GM13976 (cell line): Measurements from ENCODE around the gene LMNB1.
"Not testable (repeated sequence)": the region's sequence is repeated elsewhere in the genome, so short reads cannot be mapped to it uniquely, and the experiment has no call there.

Experiments
- DNase-seq: peaks from one replicate; pipeline ENCODE4 v3.0.0; 2012; ENCODE audit warnings: low spot score
- in situ Hi-C: fragments of 300-500 bp; cut with MboI; formaldehyde crosslinking; loops from one replicate; pipeline ENCODE4 v1.12.0; 2022; ENCODE audit warnings: low sequenced_read_pairs, mixed read lengths, inconsistent platforms; ENCODE audit not compliant: unreplicated experiment
- TF ChIP-seq, protein P1 (sequence below): IDR thresholded peaks from 2 replicates; pipeline ENCODE4 v1.5.1; 2012; ENCODE audit warnings: borderline replicate concordance, mild to moderate bottlenecking; ENCODE audit not compliant: insufficient read depth; ENCODE audit errors: extremely low read depth, missing control alignments, control extremely low read depth

Gene LMNB1

DNA sequence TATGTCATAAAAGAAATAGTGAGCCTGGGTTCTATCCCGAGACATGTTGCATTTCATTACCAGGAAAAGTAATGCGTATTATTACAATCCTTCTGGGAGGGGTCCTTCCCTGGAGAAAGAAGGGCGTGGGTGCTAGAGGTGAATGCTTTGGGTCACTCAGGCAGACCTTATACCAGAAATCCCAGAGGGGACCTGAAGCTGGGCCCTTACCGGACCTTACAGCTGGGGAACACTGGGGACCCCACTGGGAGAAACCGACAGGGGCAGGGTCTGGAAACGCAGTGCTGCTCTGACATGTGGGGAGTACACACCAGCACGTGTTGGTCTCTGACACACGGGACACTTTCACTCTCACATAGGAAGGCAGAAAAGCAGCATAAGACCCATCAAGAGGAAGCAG, 71.3 kb downstream of the LMNB1 start:
- in situ Hi-C loops = no loop called here
- DNase-seq = no peak
- TF ChIP-seq, protein P1, sequence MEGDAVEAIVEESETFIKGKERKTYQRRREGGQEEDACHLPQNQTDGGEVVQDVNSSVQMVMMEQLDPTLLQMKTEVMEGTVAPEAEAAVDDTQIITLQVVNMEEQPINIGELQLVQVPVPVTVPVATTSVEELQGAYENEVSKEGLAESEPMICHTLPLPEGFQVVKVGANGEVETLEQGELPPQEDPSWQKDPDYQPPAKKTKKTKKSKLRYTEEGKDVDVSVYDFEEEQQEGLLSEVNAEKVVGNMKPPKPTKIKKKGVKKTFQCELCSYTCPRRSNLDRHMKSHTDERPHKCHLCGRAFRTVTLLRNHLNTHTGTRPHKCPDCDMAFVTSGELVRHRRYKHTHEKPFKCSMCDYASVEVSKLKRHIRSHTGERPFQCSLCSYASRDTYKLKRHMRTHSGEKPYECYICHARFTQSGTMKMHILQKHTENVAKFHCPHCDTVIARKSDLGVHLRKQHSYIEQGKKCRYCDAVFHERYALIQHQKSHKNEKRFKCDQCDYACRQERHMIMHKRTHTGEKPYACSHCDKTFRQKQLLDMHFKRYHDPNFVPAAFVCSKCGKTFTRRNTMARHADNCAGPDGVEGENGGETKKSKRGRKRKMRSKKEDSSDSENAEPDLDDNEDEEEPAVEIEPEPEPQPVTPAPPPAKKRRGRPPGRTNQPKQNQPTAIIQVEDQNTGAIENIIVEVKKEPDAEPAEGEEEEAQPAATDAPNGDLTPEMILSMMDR = no peak

DNA sequence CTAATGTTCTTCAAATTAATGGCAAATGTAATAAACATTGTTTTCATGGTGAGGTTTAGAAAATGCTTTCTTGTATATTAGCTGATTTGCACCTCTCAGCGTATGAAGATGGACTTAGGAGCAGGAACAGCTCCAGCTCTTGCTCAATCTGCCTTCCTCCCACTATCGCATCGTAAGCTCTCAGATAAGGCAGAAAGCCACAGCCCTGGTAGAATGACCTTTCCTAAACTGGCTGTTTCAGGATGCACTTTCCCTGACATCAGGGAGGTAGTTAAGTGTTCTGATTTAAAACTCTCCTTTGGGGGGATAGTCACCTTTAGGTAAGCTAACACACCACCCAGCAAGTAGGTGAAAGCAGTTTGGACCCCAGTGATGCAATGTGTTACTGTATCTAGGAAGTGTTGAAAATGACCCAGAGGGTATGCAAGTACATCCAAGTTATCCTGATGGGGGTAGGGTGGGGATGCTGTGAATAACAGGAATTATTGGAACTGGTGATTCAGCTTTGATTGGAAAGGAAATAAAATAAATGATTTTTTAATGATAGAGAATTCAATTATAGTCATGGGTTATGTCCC, 72.3 kb downstream of the LMNB1 start:
- TF ChIP-seq, protein P1 = no peak
- in situ Hi-C loops = no loop called here
- DNase-seq = no peak

DNA sequence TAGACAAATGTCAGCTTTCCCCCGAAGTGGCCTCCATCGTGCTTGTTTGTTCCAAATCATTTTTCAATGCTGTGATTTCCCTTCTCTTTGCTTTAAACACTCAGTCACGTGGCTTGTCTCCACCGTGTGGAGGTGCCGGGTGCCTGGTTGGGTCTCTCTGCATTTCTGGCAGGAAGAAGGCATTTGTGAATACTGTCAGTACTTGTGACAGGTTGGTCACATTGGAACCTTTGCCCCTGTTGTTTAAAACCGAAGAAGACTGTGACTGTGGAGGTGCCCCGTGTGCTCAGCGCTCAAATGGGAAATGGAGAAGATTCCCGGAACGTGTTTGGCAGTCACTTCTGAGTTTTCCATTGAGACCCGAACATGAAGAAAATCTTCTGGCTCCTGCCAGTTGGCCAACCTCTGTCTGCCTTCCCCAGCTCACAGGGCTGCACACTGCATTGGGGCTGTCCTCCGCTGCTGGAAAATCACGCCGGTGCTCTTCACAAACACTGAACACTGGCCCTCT, 74.6 kb downstream of the LMNB1 start:
- no peak for DNase-seq
- in situ Hi-C loops = no loop called here
- TF ChIP-seq, protein P1 = no peak

DNA sequence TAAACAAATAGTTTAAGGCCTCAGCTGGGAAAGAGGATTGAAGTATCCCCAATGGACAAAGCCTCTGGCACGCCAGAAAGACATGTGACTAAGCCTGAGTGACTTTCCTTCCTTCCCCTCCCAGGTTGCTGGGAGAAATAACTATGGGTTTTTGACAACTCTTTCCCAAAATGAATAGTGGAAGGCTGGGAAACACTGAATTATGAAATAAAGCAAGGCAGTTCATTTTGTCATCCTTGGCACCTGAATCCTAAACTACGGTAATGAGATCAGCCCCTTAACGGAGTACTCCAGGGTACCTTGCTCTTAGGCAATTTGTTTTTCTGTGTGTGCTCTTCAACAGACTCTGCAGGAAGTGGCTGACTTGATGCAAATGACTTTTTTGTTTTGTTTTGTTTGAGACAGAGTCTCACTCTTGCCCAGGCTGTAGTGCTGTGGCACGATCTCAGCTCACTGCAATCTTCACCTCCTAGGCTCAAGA, 75.2 kb downstream of the LMNB1 start:
- DNase-seq = peak; percentile 45
- TF ChIP-seq, protein P1 = no peak
- in situ Hi-C loops = no loop called here

DNA sequence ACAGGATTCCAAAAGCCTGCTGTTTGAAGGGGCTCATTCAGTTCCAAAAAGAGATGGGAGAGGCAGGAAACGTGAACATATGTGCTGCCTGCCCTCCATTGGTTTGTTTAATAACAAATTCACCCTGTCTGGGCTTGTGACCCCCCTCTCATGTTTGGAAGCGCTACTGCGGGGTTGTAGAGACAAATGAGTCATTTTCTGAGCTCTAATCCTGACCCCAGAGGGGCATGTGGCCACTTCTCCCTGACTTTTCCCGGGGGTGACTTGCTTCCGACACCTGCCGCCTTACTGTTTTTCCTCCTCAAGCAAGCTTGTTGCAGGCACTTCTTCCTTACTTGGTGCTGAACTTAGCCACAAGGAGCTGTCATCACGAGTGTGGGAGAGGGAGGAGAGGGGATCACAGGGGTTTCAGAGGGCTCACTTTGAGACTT, 75.9 kb downstream of the LMNB1 start:
- in situ Hi-C loops = no loop called here
- TF ChIP-seq, protein P1 = no peak
- no peak for DNase-seq

DNA sequence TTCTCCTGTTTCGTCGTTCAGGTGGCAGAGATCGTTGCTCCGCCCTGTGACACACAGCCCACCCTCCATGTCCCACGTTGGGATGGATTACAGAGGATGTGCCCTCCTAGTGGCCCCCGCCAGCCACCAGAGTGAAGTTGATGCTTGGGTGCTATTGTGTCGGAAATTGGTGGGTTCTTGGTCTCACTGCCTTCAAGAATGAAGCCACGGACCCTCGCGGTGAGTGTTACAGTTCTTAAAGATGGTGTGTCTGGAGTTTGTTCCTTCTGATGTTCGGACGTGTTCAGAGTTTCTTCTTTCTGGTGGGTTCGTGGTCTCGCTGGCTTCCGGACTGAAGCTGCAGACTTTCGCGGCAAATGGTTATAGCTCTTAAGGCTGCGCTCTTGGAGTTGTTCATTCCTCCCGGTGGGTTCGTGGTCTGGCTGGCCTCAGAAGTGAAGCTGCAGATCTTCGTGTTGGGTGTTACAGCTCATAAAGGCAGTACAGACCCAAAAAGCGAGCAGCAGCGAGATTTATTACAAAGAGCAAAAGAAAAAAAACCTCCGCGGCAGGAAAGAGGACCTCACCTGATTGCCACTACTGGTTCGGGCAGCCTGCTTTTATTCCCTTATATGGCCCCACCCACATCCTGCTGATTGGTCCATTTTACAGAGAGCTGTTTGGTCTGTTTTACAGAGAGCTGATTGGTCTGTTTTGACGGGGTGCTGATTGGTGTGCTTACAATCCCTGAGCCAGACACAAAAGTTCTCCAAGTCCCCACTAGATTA, 76.8 kb downstream of the LMNB1 start:
- in situ Hi-C loops, DNase-seq: not testable (repeated sequence)

DNA sequence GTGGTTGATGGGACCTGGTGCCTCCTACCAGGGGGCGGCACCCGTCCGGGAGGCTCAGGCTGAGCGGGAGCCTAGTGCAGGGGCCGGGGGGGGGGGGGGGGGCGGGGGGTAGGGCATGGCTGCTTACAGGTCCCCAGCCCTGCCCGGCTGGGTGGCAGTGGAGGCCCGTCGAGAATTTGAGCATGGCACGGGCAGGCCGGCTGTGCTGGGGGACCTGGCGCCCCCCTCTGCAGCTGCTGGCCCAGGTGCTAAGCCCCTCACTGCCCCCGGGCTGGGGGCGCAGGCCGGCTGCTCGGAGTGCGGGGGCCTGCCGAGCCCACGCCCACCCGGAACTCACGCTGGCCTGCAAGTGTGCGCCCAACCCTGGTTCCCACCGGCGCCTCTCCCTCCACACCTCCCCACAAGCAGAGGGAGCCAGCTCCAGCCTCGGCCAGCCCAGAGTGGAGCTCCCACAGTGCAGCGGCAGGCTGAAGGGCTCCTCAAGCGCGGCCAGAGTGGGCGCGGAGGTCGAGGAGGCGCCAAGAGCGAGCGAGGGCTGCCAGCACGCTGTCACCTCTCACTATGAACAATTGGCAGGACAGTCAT, 77.7 kb downstream of the LMNB1 start:
- DNase-seq = no peak
- TF ChIP-seq, protein P1 = no peak

More for the DNA sequence above, 77.7 kb downstream of the LMNB1 start:
- in situ Hi-C loops = no loop called here
